Kasumi-1 (cell line): ENCODE results near the gene TEX28.
"Not testable (repeated sequence)": the region's sequence is repeated elsewhere in the genome, so short reads cannot be mapped to it uniquely, and the experiment has no call there.

ENCODE experiments used
- DNase-seq, 2 experiments: peaks; one replicate each; lab custom pipeline; 2025; lab: John Stamatoyannopoulos, UW

Gene TEX28, protein sequence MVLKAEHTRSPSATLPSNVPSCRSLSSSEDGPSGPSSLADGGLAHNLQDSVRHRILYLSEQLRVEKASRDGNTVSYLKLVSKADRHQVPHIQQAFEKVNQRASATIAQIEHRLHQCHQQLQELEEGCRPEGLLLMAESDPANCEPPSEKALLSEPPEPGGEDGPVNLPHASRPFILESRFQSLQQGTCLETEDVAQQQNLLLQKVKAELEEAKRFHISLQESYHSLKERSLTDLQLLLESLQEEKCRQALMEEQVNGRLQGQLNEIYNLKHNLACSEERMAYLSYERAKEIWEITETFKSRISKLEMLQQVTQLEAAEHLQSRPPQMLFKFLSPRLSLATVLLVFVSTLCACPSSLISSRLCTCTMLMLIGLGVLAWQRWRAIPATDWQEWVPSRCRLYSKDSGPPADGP

GRCh38 chrX:154294791-154295574, at the start of gene TEX28:
Gene TEX28, minus strand, starts transcription at chrX:154295124. Its CDS starts 3,007 bp downstream, at chrX:154292117.
- no peak for DNase-seq

- not testable (repeated sequence) for DNase-seq
These were observed 48.7 kb upstream of the TEX28 start for GRCh38 chrX:154343620-154344019.

DNA sequence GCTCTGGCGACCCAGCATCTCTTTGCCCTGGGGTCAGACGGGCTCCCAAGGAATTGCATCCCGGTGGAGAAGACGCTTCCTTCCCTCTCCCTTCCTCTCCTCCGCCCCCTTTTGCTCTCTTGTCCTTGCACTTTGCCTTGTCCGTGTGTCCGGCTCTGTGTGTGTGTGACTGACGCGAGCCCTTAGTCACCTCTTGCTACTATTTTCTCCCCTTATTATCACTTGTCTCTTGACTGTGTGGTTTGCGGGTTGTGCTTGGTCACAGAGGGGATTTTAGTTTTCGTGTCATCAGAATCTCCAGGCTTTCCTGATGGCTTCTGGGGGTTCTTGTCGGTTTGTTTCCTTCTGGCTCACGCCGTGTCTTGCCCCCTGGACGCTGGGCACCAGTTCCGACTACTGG, 48.1 kb upstream of the TEX28 start:
- DNase-seq = not testable (repeated sequence)

DNA sequence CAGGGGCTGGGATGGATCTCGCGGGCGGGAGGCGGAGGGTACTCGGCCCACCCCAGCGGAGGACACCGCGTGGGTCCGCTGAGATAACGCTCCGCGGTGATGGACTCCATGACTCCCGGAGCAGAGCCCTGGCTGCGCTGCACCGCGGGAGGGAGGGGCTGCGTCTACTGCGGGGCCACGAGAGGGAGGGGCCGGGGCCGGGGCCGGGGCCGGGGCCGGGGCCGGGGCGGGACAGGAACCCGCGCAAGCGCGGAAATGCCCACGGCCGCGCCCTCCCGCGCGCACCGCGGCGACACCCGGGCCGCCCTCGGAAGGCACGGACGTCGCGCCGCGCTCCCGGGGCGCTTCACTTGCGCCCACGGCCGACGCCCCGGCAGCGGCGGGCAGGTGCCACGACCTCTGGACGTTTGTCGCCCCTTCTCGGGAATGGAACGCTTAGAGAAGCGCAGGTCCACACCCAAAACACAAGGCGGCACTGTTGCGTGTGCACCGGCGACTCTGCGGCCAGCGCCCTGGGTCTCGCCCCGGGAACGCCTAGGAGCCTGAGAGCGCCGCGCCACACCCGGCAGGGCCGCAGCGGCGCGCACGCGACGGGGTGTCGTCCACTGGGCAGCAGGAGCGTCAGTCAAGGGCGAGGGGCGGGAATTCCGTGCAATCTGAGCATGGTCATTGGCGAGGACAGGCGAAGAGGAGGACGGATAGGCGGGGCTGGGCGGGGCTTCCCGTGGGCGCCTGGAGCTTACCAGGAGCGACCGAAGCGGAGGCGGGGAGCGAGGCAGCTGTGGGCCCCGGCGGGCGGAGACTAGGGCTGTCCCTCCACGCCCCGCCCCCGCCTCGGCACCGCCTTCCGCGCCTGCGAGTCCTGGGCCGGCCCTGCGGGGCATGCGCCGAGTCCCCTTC, 46.7 kb upstream of the TEX28 start:
- not testable (repeated sequence) for DNase-seq

- no peak for DNase-seq
These were observed 39.6 kb upstream of the TEX28 start for GRCh38 chrX:154334496-154334895.

DNA sequence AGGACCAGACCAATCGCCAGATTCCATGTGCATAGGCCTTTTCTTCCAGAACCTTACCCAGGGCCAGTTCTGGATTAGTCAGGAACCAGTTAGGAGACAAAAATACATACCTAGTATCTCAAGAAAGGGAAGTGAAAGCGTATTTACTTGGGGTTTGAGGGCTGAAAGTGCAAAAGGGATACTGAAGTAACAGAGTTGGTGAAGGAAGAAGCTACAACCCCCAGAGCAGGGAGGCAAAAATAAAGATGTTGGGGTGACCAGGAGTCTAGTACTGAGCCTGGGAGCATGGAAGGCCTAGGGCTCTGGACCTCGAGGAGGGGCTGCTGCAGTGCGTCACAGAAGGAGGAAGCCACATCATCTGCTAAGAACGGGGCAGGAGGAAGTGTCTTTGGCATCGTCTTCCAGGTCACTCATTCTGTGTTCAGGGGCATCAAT, 38.9 kb upstream of the TEX28 start:
- DNase-seq = peak in 1 of 2 experiments; percentile 0

GRCh38 chrX:154333116-154333515, 38.2 kb upstream of the TEX28 start:
- no peak for DNase-seq

DNA sequence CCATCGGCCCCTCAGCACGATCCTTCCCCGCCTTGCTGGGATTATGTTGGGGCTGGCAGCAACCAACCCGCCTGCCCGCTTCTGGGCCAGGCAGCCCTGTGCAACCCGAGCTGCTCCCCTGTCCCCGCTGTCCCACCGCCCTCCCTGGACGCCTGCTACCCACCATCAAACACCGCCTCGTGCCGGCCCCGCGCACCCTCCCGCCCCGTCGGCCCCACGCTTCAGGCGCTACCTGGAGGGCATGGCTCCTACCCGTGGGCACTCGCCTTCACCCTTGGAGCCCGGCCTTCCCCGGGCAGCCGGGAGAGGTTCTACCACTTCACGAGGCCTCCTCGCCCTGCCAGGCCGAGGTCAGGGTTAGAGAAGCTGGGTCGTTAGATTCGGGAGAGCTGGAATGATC, 37.6 kb upstream of the TEX28 start:
- no peak for DNase-seq

- no peak for DNase-seq
These were observed 34.4 kb upstream of the TEX28 start for GRCh38 chrX:154329294-154329693.

- DNase-seq = no peak
These were observed 33.7 kb upstream of the TEX28 start for GRCh38 chrX:154328646-154329045.

- peak in 1 of 2 experiments; percentile 1 for DNase-seq
These were observed 32.3 kb upstream of the TEX28 start for GRCh38 chrX:154327038-154327820.

GRCh38 chrX:154325541-154325940, 30.6 kb upstream of the TEX28 start:
- DNase-seq = no peak

DNA sequence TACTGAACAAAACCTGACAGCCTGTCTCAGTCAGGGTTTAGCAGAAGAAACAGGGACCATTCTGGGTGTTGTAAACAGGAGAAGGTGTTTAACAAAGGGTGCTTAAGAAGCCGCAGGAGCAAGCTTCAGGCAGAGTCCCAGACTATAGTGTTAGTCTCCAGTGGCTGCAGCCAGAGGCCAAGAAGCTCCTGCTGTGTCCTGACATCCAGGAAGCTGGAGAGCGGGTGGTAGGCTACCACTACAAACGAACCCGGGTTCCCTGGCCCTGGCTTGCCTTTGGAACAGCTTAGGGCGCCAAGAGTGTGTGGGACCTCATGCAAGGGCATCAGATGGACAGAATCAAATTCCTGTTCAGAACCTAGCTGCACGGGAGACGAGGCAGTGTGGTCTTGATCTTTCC, 28.6 kb upstream of the TEX28 start:
- DNase-seq = no peak

- DNase-seq = no peak
These were observed 28.0 kb upstream of the TEX28 start for GRCh38 chrX:154322890-154323289.

- DNase-seq = no peak
These were observed 26.7 kb upstream of the TEX28 start for GRCh38 chrX:154321594-154321993.

GRCh38 chrX:154321152-154321551, 26.2 kb upstream of the TEX28 start:
- DNase-seq = no peak

DNA sequence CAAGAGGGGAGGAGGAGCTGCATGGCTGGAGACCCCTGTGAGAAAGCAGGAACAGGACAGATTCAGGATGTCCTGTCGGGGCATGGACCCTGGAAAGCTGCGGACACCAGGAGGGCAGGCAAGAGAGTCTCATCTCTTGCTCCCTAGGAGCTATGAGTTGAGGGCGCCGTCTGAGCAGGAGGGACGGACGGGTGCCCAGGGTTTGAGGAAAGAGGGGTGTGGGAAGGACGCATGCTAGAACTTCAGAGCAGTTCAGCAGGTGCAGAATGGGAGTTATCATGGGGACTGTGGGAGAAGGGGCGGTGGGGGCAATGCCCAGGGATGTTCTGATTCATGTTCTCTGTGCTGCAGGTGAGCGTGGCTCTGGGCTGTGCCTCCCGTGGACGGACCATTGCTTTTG, 25.5 kb upstream of the TEX28 start:
- no peak for DNase-seq

- peak; percentile 19 to 55 for DNase-seq
These were observed 22.6 kb upstream of the TEX28 start for GRCh38 chrX:154317391-154317995.

- DNase-seq = no peak
These were observed 20.5 kb upstream of the TEX28 start for GRCh38 chrX:154315416-154315815.

GRCh38 chrX:154313147-154313546, 18.2 kb upstream of the TEX28 start:
- DNase-seq = no peak

DNA sequence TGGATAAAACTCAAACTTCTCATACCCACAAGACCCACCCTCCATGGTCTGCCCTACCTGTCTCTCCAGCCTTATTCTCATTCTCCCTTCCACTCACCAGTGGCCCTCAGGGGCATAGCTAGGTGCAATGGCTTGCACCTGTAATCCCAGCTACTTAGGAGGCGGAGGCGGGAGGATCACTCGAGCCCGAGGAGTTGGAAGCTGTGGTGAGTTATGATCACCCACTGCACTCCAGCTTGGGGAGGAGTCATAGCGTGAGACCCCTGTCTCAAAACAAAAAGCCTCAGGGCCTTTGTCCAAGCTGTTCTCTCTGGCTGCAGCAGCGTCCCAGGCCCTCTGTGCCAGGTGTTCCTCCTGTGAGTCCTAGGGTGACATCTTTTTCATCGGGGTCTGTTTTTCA, 17.2 kb upstream of the TEX28 start:
- no peak for DNase-seq
